Panc1 (cell line): ENCODE measurements around the gene RASSF5. TPM values are rescaled to one million over a fixed set of nuclear protein-coding genes. Genes with fewer than 3 reads are reported as not detected.

Source experiments
- ATAC-seq: fragments of 200-7000 bp; cut with Tn5 transposase; 2 replicates; pipeline ENCODE4 v1.9.1; 2020; ENCODE audit warnings: mild to moderate bottlenecking, moderate library complexity
- BruUV-seq: library from RNA; stranded (reverse); fragments of 400-500 nt; replicated peaks from 2 replicates; lab custom pipeline; 2021; lab: Mats Ljungman, UMichigan
- CTCF ChIA-PET: fragments of 300-600 bp; sonication (Branson Sonifier 250); formaldehyde crosslinking; loops from one replicate; lab custom pipeline; 2022; ENCODE audit warnings: antibody characterized with exemption; lab: Charles Lee
- POLR2A ChIA-PET: fragments of 300-600 bp; sonication (Branson Sonifier 250); formaldehyde crosslinking; loops from one replicate; lab custom pipeline; 2022; ENCODE audit warnings: antibody characterized with exemption; lab: Charles Lee
- DNase-seq: peaks from one replicate; pipeline ENCODE4 v3.0.0-alpha.2; 2010; ENCODE audit warnings: low read depth, low spot score
- H3K27ac ChIP-seq: 2 replicates; pipeline ENCODE4 v1.5.1; 2011; ENCODE audit warnings: mild to moderate bottlenecking, low read length, inconsistent platforms
- H3K27me3 ChIP-seq: fragments of 200-500 bp; sonication (Bioruptor generic); 2 replicates; pipeline ENCODE4 v1.6.0; 2014; ENCODE audit warnings: low read length, inconsistent platforms; ENCODE audit not compliant: control insufficient read depth, insufficient read depth
- H3K36me3 ChIP-seq: fragments of 200-500 bp; sonication (Bioruptor generic); 2 replicates; pipeline ENCODE4 v1.5.1; 2014; ENCODE audit warnings: inconsistent platforms, mild to moderate bottlenecking, low read length, moderate library complexity; ENCODE audit not compliant: control insufficient read depth, insufficient read depth
- H3K4me1 ChIP-seq: 2 replicates; pipeline ENCODE4 v1.5.1; 2011; ENCODE audit warnings: inconsistent platforms, mild to moderate bottlenecking, low read length, moderate library complexity; ENCODE audit not compliant: control insufficient read depth, insufficient read depth
- H3K4me3 ChIP-seq, 2 experiments: 2 replicates each; pipeline ENCODE4 v1.5.1; 2011 to 2012; ENCODE audit warnings: low read depth in 2 of 2, low read length in 2 of 2, mild to moderate bottlenecking in 2 of 2, inconsistent platforms in 1 of 2, moderate library complexity in 1 of 2
- H3K9me3 ChIP-seq: fragments of 200-500 bp; sonication (Bioruptor generic); 2 replicates; pipeline ENCODE4 v1.5.1; 2014; ENCODE audit warnings: low read depth, mild to moderate bottlenecking, inconsistent platforms, low read length, moderate library complexity; ENCODE audit not compliant: control insufficient read depth, insufficient read depth
- CTCF ChIP-seq: fragments of 450-650 bp; IDR thresholded peaks from 2 replicates; pipeline ENCODE4 v1.5.1; 2017; ENCODE audit warnings: mild to moderate bottlenecking
- POLR2AphosphoS5 ChIP-seq: IDR thresholded peaks from 2 replicates; pipeline ENCODE4 v1.6.1; 2012; ENCODE audit warnings: mild to moderate bottlenecking, low read depth, low read length, moderate library complexity
- SIN3A ChIP-seq: IDR thresholded peaks from 2 replicates; pipeline ENCODE4 v1.6.1; 2012; ENCODE audit warnings: low read depth, mild to moderate bottlenecking, low read length, moderate library complexity, borderline replicate concordance; ENCODE audit not compliant: insufficient read depth
- TCF7L2 ChIP-seq: IDR thresholded peaks from 2 replicates; pipeline ENCODE4 v1.6.1; 2011; ENCODE audit warnings: mild to moderate bottlenecking, low read depth, low read length, inconsistent platforms
- in situ Hi-C: cut with HindIII; loops from 2 replicates; pipeline ENCODE4 v1.10.0; 2016; ENCODE audit warnings: low sequenced_read_pairs, low pct_unique_long_range_greater_than_20kb
- intact Hi-C: fragments of 100-400 bp; cut with micrococcal nuclease; formaldehyde crosslinking; loops from one replicate; pipeline ENCODE4 v1.10.0; 2022; ENCODE audit not compliant: unreplicated experiment
- total RNA-seq: library from RNA; stranded (reverse); gene quantifications from one replicate; pipeline ENCODE4 v1.2.1, GENCODE V29; 2021; ENCODE audit not compliant: unreplicated experiment
- TF ChIP-seq, protein P1 (sequence below), 2 experiments: IDR thresholded peaks; 2 replicates each; pipeline ENCODE4 v1.6.1; 2011 to 2012; ENCODE audit warnings: low read depth in 2 of 2, control low read depth in 1 of 2, low read length in 1 of 2, mild to moderate bottlenecking in 1 of 2, moderate library complexity in 1 of 2; ENCODE audit not compliant: insufficient read depth in 1 of 2

Gene RASSF5
- total RNA-seq, 1 experiment from 2014 or later = 1.6 TPM

DNA sequence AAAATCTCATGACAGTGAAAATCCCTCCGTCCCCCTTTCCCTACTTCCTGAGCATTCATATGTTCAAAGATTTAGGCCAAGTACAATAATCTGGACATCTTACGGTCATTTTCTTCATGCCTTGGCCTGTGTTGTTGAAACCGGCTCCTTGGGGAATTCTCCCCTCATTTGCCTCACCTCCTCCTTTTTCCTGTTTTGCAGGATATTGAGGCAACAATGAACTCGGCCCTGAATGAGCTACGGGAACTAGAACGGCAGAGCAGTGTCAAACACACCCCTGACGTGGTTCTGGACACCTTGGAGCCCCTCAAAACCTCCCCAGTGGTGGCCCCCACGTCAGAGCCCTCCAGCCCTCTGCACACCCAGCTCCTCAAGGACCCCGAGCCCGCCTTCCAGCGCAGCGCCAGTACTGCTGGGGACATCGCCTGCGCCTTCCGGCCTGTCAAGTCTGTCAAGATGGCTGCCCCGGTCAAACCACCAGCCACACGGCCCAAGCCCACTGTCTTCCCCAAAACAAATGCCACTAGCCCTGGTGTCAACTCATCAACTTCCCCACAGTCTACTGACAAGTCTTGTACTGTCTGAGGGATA is 46.4 kb upstream of the RASSF5 start:
- Histone ChIP-seq H3K36me3 (no peaks in the 10 kb centered on the region; the same call in none of the 2 replicates), H3K4me3 (no peak overlapping the region), H3K27me3 (no peaks in the 10 kb centered on the region), H3K9me3 (no peaks in the 10 kb centered on the region), H3K4me1 (no peaks in the 10 kb centered on the region), H3K27ac (no peak overlapping the region)
- intact Hi-C loops = no loop called here
- no TSS peak for BruUV-seq
- no peak for DNase-seq
- POLR2A ChIA-PET = interaction anchor here (0.6 kb wide), 1 partner anchor 10 kb away, joined by 11 read pairs; no protein-coding TSS in a partner anchor
- CTCF ChIA-PET = interaction anchor here (1.6 kb wide), 1 partner anchor 9 kb away, joined by 10 read pairs; the partner anchor contains the start of gene IKBKE
- no peak for ATAC-seq
- TF ChIP-seq SIN3A (no peak), POLR2AphosphoS5 (no peak), CTCF (no peak), TCF7L2 (no peak)
- TF ChIP-seq, protein P1, sequence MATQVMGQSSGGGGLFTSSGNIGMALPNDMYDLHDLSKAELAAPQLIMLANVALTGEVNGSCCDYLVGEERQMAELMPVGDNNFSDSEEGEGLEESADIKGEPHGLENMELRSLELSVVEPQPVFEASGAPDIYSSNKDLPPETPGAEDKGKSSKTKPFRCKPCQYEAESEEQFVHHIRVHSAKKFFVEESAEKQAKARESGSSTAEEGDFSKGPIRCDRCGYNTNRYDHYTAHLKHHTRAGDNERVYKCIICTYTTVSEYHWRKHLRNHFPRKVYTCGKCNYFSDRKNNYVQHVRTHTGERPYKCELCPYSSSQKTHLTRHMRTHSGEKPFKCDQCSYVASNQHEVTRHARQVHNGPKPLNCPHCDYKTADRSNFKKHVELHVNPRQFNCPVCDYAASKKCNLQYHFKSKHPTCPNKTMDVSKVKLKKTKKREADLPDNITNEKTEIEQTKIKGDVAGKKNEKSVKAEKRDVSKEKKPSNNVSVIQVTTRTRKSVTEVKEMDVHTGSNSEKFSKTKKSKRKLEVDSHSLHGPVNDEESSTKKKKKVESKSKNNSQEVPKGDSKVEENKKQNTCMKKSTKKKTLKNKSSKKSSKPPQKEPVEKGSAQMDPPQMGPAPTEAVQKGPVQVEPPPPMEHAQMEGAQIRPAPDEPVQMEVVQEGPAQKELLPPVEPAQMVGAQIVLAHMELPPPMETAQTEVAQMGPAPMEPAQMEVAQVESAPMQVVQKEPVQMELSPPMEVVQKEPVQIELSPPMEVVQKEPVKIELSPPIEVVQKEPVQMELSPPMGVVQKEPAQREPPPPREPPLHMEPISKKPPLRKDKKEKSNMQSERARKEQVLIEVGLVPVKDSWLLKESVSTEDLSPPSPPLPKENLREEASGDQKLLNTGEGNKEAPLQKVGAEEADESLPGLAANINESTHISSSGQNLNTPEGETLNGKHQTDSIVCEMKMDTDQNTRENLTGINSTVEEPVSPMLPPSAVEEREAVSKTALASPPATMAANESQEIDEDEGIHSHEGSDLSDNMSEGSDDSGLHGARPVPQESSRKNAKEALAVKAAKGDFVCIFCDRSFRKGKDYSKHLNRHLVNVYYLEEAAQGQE (IDR thresholded peaks at IDR 0.05; ENCODE audit: insufficient read depth in 1 of 2, low read depth in 2 of 2, low read length in 1 of 2) = no peak
- in situ Hi-C loops = no loop called here

- BruUV-seq = no TSS peak
- intact Hi-C loops = no loop called here
- Histone ChIP-seq H3K9me3 (no peaks in the 10 kb centered on the region), H3K4me1 (no peaks in the 10 kb centered on the region), H3K27ac (no peak overlapping the region), H3K27me3 (no peaks in the 10 kb centered on the region), H3K36me3 (no peaks in the 10 kb centered on the region; the same call in 1 of the 2 replicates), H3K4me3 (no peak overlapping the region)
- TF ChIP-seq, protein P1 (IDR thresholded peaks at IDR 0.05; ENCODE audit: insufficient read depth in 1 of 2, low read depth in 2 of 2, low read length in 1 of 2) = no peak
- peak; percentile 91 for TF ChIP-seq CTCF
- TF ChIP-seq TCF7L2 = no peak
- in situ Hi-C loops = no loop called here
- peak; percentile 93 for ATAC-seq
- ChIA-PET POLR2A (no interaction called here), CTCF (interaction anchor here (0.6 to 1.6 kb wide), 2 partner anchors 8 to 42 kb away, joined by 3 to 10 read pairs; partner anchors contain the start of gene IKBKE)
- DNase-seq = peak; percentile 36
Measured at GRCh38 chr1:206461602-206462455, 45.5 kb upstream of the RASSF5 start.
